Suprapubic skin (tissue), 3 donors: ENCODE measurements around the gene CABLES2.

ENCODE experiments used
- POLR2A ChIP-seq, 2 donors: fragments of 450-650 bp; IDR thresholded peaks; one replicate each; pipeline ENCODE4 v1.6.1; 2017; ENCODE audit warnings: antibody characterized with exemption in 2 of 2, mild to moderate bottlenecking in 2 of 2, moderate library complexity in 2 of 2
- TF ChIP-seq, protein P1 (sequence below), 2 donors: fragments of 200-600 bp in 1 of 2; fragments of 450-650 bp in 1 of 2; sonication (generic) in 1 of 2; IDR thresholded peaks; one replicate each; pipeline ENCODE4 v1.5.1; 2016 to 2019; ENCODE audit warnings: antibody characterized with exemption in 2 of 2, mild to moderate bottlenecking in 1 of 2, moderate library complexity in 1 of 2

DNA sequence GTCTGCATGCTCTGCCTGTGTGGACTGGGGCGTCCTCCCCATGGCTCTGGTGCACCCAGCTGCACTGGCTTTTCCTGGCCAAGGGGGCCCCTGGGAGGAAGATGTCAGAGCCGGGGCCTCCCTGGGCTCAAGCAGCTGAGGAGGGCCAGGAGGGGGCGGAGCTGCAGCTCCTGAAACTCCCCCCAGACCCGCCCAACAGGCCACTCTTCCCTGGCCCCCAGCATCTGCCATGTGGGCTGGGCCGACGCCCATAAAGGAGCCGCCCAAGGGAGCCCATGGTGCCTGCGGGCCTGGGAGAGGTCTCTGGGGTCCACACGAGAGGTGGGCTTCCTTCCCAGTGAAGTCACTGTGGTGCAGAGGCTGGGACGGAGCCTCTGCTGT lies 16.2 kb upstream of the CABLES2 start:
- TF ChIP-seq POLR2A (IDR thresholded peaks at IDR 0.05), result no peak
- TF ChIP-seq, protein P1, sequence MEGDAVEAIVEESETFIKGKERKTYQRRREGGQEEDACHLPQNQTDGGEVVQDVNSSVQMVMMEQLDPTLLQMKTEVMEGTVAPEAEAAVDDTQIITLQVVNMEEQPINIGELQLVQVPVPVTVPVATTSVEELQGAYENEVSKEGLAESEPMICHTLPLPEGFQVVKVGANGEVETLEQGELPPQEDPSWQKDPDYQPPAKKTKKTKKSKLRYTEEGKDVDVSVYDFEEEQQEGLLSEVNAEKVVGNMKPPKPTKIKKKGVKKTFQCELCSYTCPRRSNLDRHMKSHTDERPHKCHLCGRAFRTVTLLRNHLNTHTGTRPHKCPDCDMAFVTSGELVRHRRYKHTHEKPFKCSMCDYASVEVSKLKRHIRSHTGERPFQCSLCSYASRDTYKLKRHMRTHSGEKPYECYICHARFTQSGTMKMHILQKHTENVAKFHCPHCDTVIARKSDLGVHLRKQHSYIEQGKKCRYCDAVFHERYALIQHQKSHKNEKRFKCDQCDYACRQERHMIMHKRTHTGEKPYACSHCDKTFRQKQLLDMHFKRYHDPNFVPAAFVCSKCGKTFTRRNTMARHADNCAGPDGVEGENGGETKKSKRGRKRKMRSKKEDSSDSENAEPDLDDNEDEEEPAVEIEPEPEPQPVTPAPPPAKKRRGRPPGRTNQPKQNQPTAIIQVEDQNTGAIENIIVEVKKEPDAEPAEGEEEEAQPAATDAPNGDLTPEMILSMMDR (IDR thresholded peaks at IDR 0.05), result no peak
